Measurements from ENCODE around the gene MAP7. TPM values are rescaled to one million over a fixed set of nuclear protein-coding genes. Genes with fewer than 3 reads are reported as not detected.

MAP7 gene
- total RNA-seq, 1 donor from 2014 or later, result 3.2 TPM

DNA sequence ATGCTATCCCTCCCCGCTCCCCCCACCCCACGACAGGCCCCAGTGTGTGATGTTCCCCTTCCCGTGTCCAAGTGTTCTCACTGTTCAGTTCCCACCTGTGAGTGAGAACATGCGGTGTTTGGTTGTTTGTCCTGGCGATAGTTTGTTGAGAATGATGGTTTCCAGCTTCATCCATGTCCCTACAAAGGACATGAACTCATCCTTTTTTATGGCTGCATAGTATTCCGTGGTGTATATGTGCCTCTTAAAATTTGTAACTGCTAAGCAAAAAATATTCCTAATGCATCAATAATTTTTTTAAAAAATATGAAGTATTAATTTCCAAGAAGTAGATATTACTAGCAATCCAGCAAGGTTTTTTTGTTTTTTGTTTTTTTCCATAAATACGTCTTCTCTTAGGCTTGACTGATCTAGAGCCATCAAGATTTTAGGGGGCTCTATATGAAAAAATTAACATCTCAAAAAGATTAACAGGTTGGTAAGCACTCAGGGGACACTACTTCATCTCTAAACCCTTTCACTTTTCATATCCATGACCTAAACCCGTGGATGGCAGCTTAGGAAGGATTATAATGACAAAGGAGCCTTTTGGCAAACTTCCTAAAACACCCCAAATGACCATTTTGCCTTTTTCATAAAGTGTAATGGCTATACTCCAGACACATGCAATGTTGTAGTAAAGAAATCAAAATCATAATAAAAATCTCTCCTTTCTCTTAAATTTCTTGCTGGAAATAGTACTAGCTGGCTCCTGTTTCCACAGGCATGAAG lies 14.2 kb downstream of the MAP7 start:
- no peak for ATAC-seq
- DNase-seq (ENCODE audit: missing footprints), result no peak
- intact Hi-C loops (cut with DNase I), result no loop called here

DNA sequence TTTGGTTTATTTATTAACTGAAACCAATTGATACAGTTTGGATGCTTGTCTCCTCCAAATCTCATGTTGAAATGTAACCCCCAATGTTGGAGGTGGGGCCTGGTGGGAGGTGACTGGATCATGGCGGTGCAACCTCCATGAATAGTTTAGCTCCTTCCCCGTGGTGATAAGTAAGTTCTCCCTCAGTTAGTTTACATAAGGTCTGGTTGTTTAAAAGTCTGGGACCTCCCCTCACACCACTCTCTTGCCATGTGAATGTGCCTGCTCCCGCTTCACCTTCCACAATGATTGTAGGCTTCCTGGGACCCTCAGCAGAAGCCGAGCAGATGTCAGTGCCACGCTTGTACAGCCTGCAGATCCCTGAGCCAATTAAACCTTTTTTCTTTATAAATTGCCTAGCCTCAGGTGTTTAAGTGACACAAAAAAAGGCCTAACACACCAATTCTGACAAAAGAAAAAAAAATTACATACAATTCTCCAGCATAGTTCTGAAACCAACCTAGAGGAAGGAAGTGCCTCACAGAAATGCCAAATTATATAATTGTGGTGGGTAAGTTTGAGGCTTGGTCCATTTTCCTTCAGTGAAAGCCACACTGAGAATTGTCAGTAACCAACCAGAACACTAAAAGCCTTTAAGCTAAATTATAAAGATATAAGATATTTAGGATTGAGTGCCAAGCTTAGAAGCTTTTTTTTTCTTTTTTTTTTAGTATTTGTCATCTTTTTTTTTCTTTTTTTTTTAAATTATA lies 15.0 kb downstream of the MAP7 start:
- ATAC-seq (no peak), DNase-seq (ENCODE audit: missing footprints) (no peak)
- intact Hi-C loops (cut with DNase I), result no loop called here

- intact Hi-C loops (cut with DNase I), result no loop called here
- no peak for ATAC-seq
- no peak for DNase-seq (ENCODE audit: missing footprints)
Measured at GRCh38 chr6:136534268-136534667, 16.0 kb downstream of the MAP7 start.

- intact Hi-C loops (cut with DNase I), result no loop called here
- DNase-seq (ENCODE audit: missing footprints) (no peak), ATAC-seq (no peak)
Measured at GRCh38 chr6:136533487-136533886, 16.7 kb downstream of the MAP7 start.

GRCh38 chr6:136532030-136532429 lies 18.2 kb downstream of the MAP7 start:
- ATAC-seq, result no peak
- intact Hi-C loops (cut with DNase I), result no loop called here

GRCh38 chr6:136529710-136530109 lies 20.5 kb downstream of the MAP7 start:
- DNase-seq (ENCODE audit: missing footprints), result no peak
- intact Hi-C loops (cut with DNase I), result no loop called here
- ATAC-seq, result no peak

More at GRCh38 chr6:136532030-136532429, 18.2 kb downstream of the MAP7 start:
- DNase-seq (ENCODE audit: missing footprints), result no peak

- intact Hi-C loops (cut with DNase I), result no loop called here
- DNase-seq (ENCODE audit: missing footprints) (no peak), ATAC-seq (no peak)
Measured at GRCh38 chr6:136528477-136528876, 21.7 kb downstream of the MAP7 start.

- ATAC-seq, result no peak
- intact Hi-C loops (cut with DNase I), result no loop called here
Measured at GRCh38 chr6:136527831-136528230, 22.4 kb downstream of the MAP7 start.

GRCh38 chr6:136526937-136527336 lies 23.3 kb downstream of the MAP7 start:
- DNase-seq (ENCODE audit: missing footprints), result no peak
- intact Hi-C loops (cut with DNase I), result no loop called here
- no peak for ATAC-seq

More at GRCh38 chr6:136527831-136528230, 22.4 kb downstream of the MAP7 start:
- DNase-seq (ENCODE audit: missing footprints), result no peak

- peak; percentile 81 for ATAC-seq
- intact Hi-C loops (cut with DNase I), result no loop called here
- peak; percentile 70 for DNase-seq (ENCODE audit: missing footprints)
Measured at GRCh38 chr6:136526196-136526930, 23.9 kb downstream of the MAP7 start.

- ATAC-seq, result no peak
- DNase-seq (ENCODE audit: missing footprints), result no peak
Measured at GRCh38 chr6:136525586-136526195, 24.5 kb downstream of the MAP7 start.

GRCh38 chr6:136524936-136525413 lies 25.2 kb downstream of the MAP7 start:
- no peak for ATAC-seq
- intact Hi-C loops (cut with DNase I), result no loop called here

More at GRCh38 chr6:136525586-136526195, 24.5 kb downstream of the MAP7 start:
- intact Hi-C loops (cut with DNase I), result no loop called here

DNA sequence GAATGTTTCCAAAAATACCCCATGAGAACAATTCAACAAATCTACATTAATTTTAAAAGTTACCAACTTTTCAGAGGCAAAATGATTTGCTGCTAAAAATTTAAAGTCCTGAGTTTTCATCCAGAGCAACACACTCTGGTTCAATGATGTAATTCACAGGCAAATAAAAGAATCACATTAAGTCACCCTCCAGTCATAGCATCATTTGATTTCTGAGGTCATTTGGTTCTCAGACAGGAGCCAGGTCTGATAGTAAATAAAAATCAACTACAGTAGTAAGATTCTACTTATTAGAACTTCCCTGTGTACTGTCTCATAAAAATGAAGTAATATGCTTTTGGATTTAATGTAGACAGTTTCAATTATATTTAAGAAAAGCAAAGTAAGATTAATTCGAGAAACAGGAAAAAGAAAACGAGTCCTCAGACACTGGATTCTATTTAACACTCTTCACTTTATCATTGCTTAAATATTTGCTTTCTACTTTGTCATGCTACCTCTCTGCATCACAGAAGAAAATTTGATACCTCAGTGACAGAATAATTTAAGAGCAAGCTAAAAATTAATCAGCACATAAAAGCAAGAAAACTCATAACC lies 25.8 kb downstream of the MAP7 start:
- DNase-seq (ENCODE audit: missing footprints) (no peak), ATAC-seq (no peak)
- intact Hi-C loops (cut with DNase I), result no loop called here

More at GRCh38 chr6:136524936-136525413, 25.2 kb downstream of the MAP7 start:
- DNase-seq (ENCODE audit: missing footprints), result no peak

GRCh38 chr6:136523196-136523595 lies 27.0 kb downstream of the MAP7 start:
- intact Hi-C loops (cut with DNase I), result no loop called here
- no peak for ATAC-seq
- no peak for DNase-seq (ENCODE audit: missing footprints)

- ATAC-seq (no peak), DNase-seq (ENCODE audit: missing footprints) (no peak)
- intact Hi-C loops (cut with DNase I), result no loop called here
Measured at GRCh38 chr6:136522636-136523035, 27.6 kb downstream of the MAP7 start.

DNA sequence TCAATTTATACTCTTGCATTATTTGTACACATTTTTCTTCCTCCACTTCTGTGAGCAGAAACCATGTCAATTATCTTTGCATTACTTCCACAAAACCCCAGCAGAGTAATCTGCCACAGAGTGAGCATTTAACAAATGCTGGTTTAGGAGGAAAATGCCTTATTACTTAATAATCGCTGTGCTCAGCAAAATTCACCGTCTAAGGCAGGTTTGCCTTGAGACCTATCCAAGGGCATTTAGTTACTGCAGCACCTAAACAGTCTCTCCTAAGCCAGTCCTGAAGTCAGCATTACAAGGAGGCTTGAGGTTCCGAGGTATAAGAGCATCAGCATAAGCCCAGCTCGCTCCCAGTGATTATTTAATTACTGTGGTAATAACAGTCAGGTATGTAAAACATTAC lies 28.3 kb downstream of the MAP7 start:
- ATAC-seq (no peak), DNase-seq (ENCODE audit: missing footprints) (no peak)
- intact Hi-C loops (cut with DNase I), result no loop called here

DNA sequence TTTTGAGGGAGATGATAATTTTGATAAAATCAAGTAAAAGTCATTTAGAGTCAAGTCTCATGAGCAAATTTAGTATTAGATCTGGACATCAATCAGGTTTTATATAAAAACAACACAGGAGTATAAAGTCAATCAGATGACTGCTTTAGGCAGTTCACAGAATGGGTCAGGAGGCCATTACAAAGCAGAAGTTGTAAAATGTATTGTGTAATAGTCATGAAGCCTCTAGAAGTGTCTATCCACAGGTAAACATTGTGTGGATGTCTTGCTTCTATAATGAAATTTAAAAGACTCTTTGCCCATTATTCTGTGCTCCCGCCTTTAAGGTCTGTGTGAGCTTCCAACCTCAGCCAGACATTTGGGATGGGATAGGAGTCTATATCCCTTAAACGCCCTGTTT lies 28.8 kb downstream of the MAP7 start:
- intact Hi-C loops (cut with DNase I), result no loop called here
- DNase-seq (ENCODE audit: missing footprints), result no peak
- no peak for ATAC-seq

DNA sequence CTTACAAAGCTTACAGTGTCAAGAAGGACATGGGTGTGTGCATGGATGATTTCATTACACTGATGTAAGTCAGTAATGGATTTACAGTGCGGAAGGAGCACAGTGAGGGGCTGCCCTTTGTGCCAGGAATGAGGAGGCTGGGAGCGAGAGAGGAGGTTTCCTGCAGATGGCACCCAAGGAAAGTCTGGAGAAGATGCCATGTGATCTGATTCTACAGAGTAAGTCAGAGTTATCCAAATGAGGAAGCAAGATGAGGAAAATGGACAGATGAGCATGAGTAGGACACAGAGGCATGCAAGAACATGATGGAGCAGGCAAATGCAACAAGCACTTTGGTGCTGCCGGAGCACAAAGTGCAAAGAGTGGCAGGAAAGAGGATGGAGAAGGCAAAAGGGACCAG lies 29.7 kb downstream of the MAP7 start:
- intact Hi-C loops (cut with DNase I), result no loop called here
- DNase-seq (ENCODE audit: missing footprints) (no peak), ATAC-seq (no peak)

DNA sequence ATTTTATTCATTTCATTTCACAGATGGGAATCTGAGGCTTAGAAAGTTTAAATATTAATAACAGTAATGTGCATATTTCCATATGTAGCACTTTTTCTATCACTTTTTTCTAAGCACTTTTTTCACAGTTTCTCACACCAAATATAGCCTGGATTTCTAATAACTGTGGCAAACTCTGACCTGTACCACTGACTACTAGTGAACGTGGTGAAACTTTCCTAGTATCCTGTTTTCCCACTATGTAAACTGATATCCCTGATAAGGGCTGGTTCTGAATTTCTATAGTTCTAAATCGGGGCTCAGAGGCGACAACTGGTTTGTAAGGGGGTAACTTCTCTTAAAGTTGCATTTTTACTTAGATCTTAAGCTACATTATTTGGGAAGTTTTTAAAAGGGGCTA lies 32.6 kb downstream of the MAP7 start:
- ATAC-seq (no peak), DNase-seq (ENCODE audit: missing footprints) (no peak)
- intact Hi-C loops (cut with DNase I), result no loop called here
